HFFc6 (cell line): ENCODE results near the gene IPP. TPM values are rescaled to one million over a fixed set of nuclear protein-coding genes. Genes with fewer than 3 reads are reported as not detected.

Experiments used
- DNase-seq: peaks from one replicate; pipeline ENCODE4 v3.0.0-alpha.2; 2018
- H3K27ac Mint-ChIP-seq: 2 replicates; pipeline ENCODE4 v1.8.0; 2020; ENCODE audit warnings: mild to moderate bottlenecking, mixed read lengths
- H3K27me3 Mint-ChIP-seq: 2 replicates; pipeline ENCODE4 v1.8.0; 2021; ENCODE audit warnings: mild to moderate bottlenecking, moderate library complexity, mixed read lengths; ENCODE audit not compliant: insufficient read depth
- H3K36me3 Mint-ChIP-seq: 2 replicates; pipeline ENCODE4 v1.8.0; 2021; ENCODE audit warnings: low read depth, mixed read lengths
- H3K4me1 Mint-ChIP-seq: 2 replicates; pipeline ENCODE4 v1.8.0; 2020; ENCODE audit warnings: low read depth, mixed read lengths
- H3K4me3 Mint-ChIP-seq: 2 replicates; pipeline ENCODE4 v1.8.0; 2020; ENCODE audit warnings: mild to moderate bottlenecking, moderate library complexity, mixed read lengths
- H3K9me3 Mint-ChIP-seq: 2 replicates; pipeline ENCODE4 v1.8.0; 2020; ENCODE audit warnings: mild to moderate bottlenecking, mixed read lengths
- total RNA-seq, 6 experiments: library from RNA; stranded (reverse); fragmentation: NEBNext Ultra II Directional; extraction: Animal tissue kit (Norgen Biotek cat#: 25700); gene quantifications; 2 replicates in 1 of 6; 3 replicates in 5 of 6; pipeline ENCODE4 v1.2.3, GENCODE V29; 2021
- TF ChIP-seq, protein P1 (sequence below): fragments of 200-600 bp; sonication (generic); IDR thresholded peaks from 2 replicates; pipeline ENCODE4 v1.5.0; 2021; ENCODE audit warnings: antibody characterized with exemption, mild to moderate bottlenecking

IPP gene
- total RNA-seq, 6 experiments from 2014 or later, result 15.7 to 22.0 (median 18.9) TPM

DNA sequence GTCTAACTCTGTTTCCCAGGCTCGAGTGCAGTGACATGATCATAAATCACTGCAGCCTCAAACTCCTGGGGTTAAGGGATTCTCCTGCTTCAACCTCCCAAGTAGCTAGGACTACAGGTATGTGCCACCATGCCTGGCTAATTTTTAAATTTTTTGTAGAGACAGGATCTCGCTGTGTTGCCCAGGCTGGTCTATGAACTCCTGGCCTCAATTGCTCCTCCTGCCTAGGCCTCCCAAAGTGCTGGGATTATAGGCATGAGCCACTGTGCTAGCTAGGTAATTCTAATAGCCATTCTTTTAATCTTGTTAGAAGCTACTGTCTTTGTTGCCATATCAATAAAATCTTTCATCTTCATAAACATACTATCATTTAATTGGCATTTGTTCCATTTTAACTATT, 39.1 kb upstream of the IPP start:
- Mint-ChIP-seq H3K27ac (no peak overlapping the region), H3K4me3 (no peak overlapping the region), H3K36me3 (no peaks in the 10 kb centered on the region), H3K9me3 (no peaks in the 10 kb centered on the region), H3K27me3 (peaks cover 8% of the 10 kb centered on the region), H3K4me1 (peaks cover 7% of the 10 kb centered on the region; the same call in 1 of the 2 replicates)
- TF ChIP-seq, protein P1, sequence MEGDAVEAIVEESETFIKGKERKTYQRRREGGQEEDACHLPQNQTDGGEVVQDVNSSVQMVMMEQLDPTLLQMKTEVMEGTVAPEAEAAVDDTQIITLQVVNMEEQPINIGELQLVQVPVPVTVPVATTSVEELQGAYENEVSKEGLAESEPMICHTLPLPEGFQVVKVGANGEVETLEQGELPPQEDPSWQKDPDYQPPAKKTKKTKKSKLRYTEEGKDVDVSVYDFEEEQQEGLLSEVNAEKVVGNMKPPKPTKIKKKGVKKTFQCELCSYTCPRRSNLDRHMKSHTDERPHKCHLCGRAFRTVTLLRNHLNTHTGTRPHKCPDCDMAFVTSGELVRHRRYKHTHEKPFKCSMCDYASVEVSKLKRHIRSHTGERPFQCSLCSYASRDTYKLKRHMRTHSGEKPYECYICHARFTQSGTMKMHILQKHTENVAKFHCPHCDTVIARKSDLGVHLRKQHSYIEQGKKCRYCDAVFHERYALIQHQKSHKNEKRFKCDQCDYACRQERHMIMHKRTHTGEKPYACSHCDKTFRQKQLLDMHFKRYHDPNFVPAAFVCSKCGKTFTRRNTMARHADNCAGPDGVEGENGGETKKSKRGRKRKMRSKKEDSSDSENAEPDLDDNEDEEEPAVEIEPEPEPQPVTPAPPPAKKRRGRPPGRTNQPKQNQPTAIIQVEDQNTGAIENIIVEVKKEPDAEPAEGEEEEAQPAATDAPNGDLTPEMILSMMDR, result no peak
- DNase-seq, result no peak

- no peak overlapping the region for H3K27ac Mint-ChIP-seq
- H3K9me3 Mint-ChIP-seq, result no peaks in the 10 kb centered on the region
- H3K4me3 Mint-ChIP-seq, result no peak overlapping the region
- no peaks in the 10 kb centered on the region for H3K36me3 Mint-ChIP-seq
- TF ChIP-seq, protein P1, result no peak
- DNase-seq, result no peak
- peaks cover 7% of the 10 kb centered on the region; the same call in 1 of the 2 replicates for H3K27me3 Mint-ChIP-seq
- H3K4me1 Mint-ChIP-seq, result no peaks in the 10 kb centered on the region
Observed at GRCh38 chr1:45787905-45788304, 37.5 kb upstream of the IPP start.

GRCh38 chr1:45785583-45785982, 35.1 kb upstream of the IPP start:
- no peaks in the 10 kb centered on the region for H3K4me1 Mint-ChIP-seq
- H3K27ac Mint-ChIP-seq, result no peak overlapping the region
- peaks cover 14% of the 10 kb centered on the region for H3K27me3 Mint-ChIP-seq

DNA sequence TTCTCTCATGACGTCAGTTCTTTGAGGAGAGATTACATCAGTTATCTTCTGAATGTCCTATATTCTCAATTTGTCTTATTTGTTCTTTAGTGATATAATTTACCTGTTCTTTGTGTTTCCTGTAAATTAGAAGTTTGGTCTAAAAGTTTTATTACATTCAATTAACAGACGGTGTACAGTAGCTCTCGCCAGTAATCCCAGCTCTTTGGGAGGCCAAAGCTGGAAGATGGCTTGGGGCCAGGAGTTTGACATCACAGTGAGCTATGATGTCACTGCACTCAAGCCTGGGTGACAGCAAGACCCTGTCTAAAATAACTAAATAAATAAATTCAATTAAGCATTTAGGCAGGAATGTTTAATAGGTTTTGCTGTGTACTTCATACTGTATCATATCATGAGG, 25.3 kb upstream of the IPP start:
- no peak overlapping the region for H3K27ac Mint-ChIP-seq
- H3K4me1 Mint-ChIP-seq, result no peaks in the 10 kb centered on the region
- H3K27me3 Mint-ChIP-seq, result peaks cover 13% of the 10 kb centered on the region
- H3K4me3 Mint-ChIP-seq, result no peak overlapping the region
- TF ChIP-seq, protein P1, result no peak
- H3K36me3 Mint-ChIP-seq, result no peaks in the 10 kb centered on the region
- DNase-seq, result no peak
- H3K9me3 Mint-ChIP-seq, result no peaks in the 10 kb centered on the region

More at GRCh38 chr1:45785583-45785982, 35.1 kb upstream of the IPP start:
- TF ChIP-seq, protein P1, result no peak
- no peak for DNase-seq
- no peak overlapping the region for H3K4me3 Mint-ChIP-seq
- H3K36me3 Mint-ChIP-seq, result no peaks in the 10 kb centered on the region
- no peaks in the 10 kb centered on the region for H3K9me3 Mint-ChIP-seq

- H3K27me3 Mint-ChIP-seq, result peaks cover 3% of the 10 kb centered on the region
- H3K36me3 Mint-ChIP-seq, result no peaks in the 10 kb centered on the region
- H3K9me3 Mint-ChIP-seq, result no peaks in the 10 kb centered on the region
- H3K4me1 Mint-ChIP-seq, result peaks cover 17% of the 10 kb centered on the region
- no peak overlapping the region for H3K27ac Mint-ChIP-seq
- TF ChIP-seq, protein P1, result no peak
- no peak for DNase-seq
- no peak overlapping the region for H3K4me3 Mint-ChIP-seq
Observed at GRCh38 chr1:45772971-45773370, 22.5 kb upstream of the IPP start.
